SU-DHL-6 (cell line): ENCODE measurements around the gene KLHL40.

Source experiments
- H2AFZ ChIP-seq: fragments of 200-600 bp; sonication (generic); 2 replicates; pipeline ENCODE4 v1.6.1; 2014; ENCODE audit warnings: low read depth, mild to moderate bottlenecking, moderate library complexity, mixed read lengths, antibody characterized with exemption, low read length; ENCODE audit not compliant: severe bottlenecking
- H3F3A ChIP-seq: fragments of 200-600 bp; shearing (Covaris generic); 2 replicates; pipeline ENCODE4 v1.6.0; 2016; ENCODE audit warnings: antibody characterized with exemption, mild to moderate bottlenecking; ENCODE audit not compliant: insufficient read depth
- H3K27ac ChIP-seq: fragments of 200-600 bp; sonication (generic); 2 replicates; pipeline ENCODE4 v1.5.1; 2016; ENCODE audit warnings: low read depth, mild to moderate bottlenecking, low read length, moderate library complexity, mixed read lengths
- H3K27me3 ChIP-seq: fragments of 200-600 bp; sonication (generic), shearing (Covaris generic); 2 replicates; pipeline ENCODE4 v1.6.0; 2014; ENCODE audit warnings: mild to moderate bottlenecking, low read length
- H3K36me3 ChIP-seq: fragments of 200-600 bp; sonication (generic); 2 replicates; pipeline ENCODE4 v1.6.1; 2014; ENCODE audit warnings: mild to moderate bottlenecking, low read length, mixed read lengths
- H3K4me2 ChIP-seq: fragments of 300-600, 200-600 bp; shearing (Covaris generic), sonication (generic); 2 replicates; pipeline ENCODE4 v1.6.0; 2014; ENCODE audit warnings: low read length, low read depth, mild to moderate bottlenecking; ENCODE audit not compliant: poor library complexity, severe bottlenecking
- H3K4me3 ChIP-seq: fragments of 200-600 bp; sonication (generic); 2 replicates; pipeline ENCODE4 v1.5.1; 2014; ENCODE audit warnings: antibody characterized with exemption, low read length, mild to moderate bottlenecking, mixed read lengths; ENCODE audit not compliant: insufficient read depth, poor library complexity, severe bottlenecking
- H3K79me2 ChIP-seq: fragments of 200-600 bp; sonication (generic); 2 replicates; pipeline ENCODE4 v1.6.1; 2014; ENCODE audit warnings: mild to moderate bottlenecking, low read length, moderate library complexity; ENCODE audit not compliant: insufficient read depth
- H3K9ac ChIP-seq: fragments of 200-600 bp; sonication (generic); 2 replicates; pipeline ENCODE4 v1.7.0; 2014; ENCODE audit warnings: mild to moderate bottlenecking, low read length
- H3K9me2 ChIP-seq: fragments of 200-600 bp; sonication (generic); replicated peaks from 2 replicates; pipeline ENCODE4 v1.6.1; 2014; ENCODE audit warnings: low read length; ENCODE audit not compliant: insufficient read depth
- H3K9me3 ChIP-seq: fragments of 200-600 bp; sonication (generic); 2 replicates; pipeline ENCODE4 v1.6.1; 2014; ENCODE audit warnings: low read length, mixed read lengths; ENCODE audit not compliant: insufficient read depth
- H4K20me1 ChIP-seq: fragments of 200-600 bp; sonication (generic); 2 replicates; pipeline ENCODE4 v1.6.1; 2014; ENCODE audit warnings: low read depth, mild to moderate bottlenecking, antibody characterized with exemption, low read length, moderate library complexity, mixed read lengths
- EZH2phosphoT487 ChIP-seq: fragments of 200-600 bp; sonication (generic), shearing (Covaris generic); conservative IDR thresholded peaks from 2 replicates; pipeline ENCODE4 v1.6.1; 2018; ENCODE audit warnings: mild to moderate bottlenecking, antibody characterized with exemption, low read length, moderate library complexity, mixed read lengths
- TF ChIP-seq, protein P1 (sequence below): fragments of 200-600 bp; sonication (generic); IDR thresholded peaks from one replicate; pipeline ENCODE4 v1.5.1; 2017; ENCODE audit warnings: antibody characterized with exemption, mild to moderate bottlenecking, low read length, moderate library complexity; ENCODE audit not compliant: insufficient read depth, poor library complexity, severe bottlenecking

The KLHL40 gene

DNA sequence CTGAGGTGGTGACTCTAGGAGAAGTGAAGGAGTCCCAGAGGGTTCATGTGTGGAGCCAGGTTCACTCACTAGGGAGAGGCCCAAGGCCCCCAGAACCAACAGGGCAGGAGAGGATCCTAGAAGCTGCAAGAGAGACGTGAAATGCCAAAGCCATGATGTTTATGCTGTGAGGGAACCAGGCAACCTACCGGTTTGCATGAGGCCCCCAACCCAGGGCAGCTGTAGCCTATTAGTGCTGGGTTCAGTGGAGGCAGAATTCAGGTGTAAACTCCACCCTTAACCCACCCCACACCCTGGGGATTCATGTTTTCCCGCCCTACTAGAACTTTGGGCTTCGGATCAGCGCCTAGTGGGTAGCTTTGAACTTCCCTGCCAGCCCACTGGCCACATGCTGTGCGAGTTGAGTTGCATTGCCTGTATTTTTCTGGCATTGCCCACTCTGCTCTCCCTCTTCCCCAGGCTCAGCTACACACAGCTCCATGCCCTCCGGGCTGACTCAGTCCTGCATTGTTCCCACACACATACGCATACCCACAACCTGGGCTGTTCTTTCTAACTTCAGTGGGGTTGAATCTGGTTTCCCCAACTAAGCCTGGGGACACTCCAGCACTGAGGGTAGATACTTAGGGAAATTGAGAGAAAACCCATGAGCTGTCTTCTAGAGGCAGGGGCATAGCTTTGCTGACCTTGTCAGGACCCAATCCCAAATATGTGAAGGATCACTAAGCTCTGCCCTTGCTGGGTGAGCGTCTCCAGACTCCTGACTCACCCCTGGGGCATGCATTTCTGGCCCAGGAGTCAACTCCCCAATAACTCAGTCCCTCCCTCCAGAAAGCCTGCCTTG lies 33.9 kb upstream of the KLHL40 start:
- Histone ChIP-seq H3K4me3 (no peak overlapping the region), H3K9me2 (no peaks in the 10 kb centered on the region), H3K9ac (no peak overlapping the region), H3K79me2 (no peaks in the 10 kb centered on the region), H3K27me3 (no peaks in the 10 kb centered on the region), H3K9me3 (no peaks in the 10 kb centered on the region), H2AFZ (no peak overlapping the region), H3K36me3 (peaks cover 3% of the 10 kb centered on the region; the same call in 1 of the 2 replicates), H3F3A (peaks cover 6% of the 10 kb centered on the region; the same call in 1 of the 2 replicates), H4K20me1 (no peaks in the 10 kb centered on the region), H3K4me2 (no peak overlapping the region), H3K27ac (no peak overlapping the region)
- TF ChIP-seq, protein P1, sequence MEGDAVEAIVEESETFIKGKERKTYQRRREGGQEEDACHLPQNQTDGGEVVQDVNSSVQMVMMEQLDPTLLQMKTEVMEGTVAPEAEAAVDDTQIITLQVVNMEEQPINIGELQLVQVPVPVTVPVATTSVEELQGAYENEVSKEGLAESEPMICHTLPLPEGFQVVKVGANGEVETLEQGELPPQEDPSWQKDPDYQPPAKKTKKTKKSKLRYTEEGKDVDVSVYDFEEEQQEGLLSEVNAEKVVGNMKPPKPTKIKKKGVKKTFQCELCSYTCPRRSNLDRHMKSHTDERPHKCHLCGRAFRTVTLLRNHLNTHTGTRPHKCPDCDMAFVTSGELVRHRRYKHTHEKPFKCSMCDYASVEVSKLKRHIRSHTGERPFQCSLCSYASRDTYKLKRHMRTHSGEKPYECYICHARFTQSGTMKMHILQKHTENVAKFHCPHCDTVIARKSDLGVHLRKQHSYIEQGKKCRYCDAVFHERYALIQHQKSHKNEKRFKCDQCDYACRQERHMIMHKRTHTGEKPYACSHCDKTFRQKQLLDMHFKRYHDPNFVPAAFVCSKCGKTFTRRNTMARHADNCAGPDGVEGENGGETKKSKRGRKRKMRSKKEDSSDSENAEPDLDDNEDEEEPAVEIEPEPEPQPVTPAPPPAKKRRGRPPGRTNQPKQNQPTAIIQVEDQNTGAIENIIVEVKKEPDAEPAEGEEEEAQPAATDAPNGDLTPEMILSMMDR, result no peak
- no peak for TF ChIP-seq EZH2phosphoT487

DNA sequence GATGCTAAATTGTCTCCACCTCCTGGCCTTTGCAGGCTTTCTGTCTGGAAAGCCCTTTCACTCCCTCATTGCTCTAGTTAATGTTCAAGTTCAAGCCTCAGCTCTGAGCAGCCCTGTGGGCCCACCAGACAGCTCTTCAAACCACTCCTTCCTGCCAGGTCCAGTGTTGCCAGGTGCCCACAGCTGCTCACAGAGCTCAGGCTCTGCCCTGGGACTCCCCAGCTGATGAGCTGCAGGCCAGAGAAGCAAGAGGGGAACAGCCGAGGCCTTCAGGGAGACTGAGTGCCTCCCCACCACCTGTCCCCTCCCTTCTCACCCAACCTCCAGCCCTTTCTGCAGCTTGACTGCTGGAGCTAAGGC lies 33.1 kb upstream of the KLHL40 start:
- H3K4me2 ChIP-seq, result no peak overlapping the region
- H3K9me2 ChIP-seq, result no peaks in the 10 kb centered on the region
- no peaks in the 10 kb centered on the region for H3K79me2 ChIP-seq
- no peaks in the 10 kb centered on the region for H4K20me1 ChIP-seq
- H3F3A ChIP-seq, result peaks cover 6% of the 10 kb centered on the region; the same call in 1 of the 2 replicates
- H3K4me3 ChIP-seq, result no peak overlapping the region
- TF ChIP-seq EZH2phosphoT487, result no peak
- TF ChIP-seq, protein P1, result no peak
- H3K9ac ChIP-seq, result no peak overlapping the region
- H3K9me3 ChIP-seq, result no peaks in the 10 kb centered on the region
- no peaks in the 10 kb centered on the region for H3K36me3 ChIP-seq
- no peak overlapping the region for H3K27ac ChIP-seq
- H3K27me3 ChIP-seq, result no peaks in the 10 kb centered on the region
- no peak overlapping the region for H2AFZ ChIP-seq

DNA sequence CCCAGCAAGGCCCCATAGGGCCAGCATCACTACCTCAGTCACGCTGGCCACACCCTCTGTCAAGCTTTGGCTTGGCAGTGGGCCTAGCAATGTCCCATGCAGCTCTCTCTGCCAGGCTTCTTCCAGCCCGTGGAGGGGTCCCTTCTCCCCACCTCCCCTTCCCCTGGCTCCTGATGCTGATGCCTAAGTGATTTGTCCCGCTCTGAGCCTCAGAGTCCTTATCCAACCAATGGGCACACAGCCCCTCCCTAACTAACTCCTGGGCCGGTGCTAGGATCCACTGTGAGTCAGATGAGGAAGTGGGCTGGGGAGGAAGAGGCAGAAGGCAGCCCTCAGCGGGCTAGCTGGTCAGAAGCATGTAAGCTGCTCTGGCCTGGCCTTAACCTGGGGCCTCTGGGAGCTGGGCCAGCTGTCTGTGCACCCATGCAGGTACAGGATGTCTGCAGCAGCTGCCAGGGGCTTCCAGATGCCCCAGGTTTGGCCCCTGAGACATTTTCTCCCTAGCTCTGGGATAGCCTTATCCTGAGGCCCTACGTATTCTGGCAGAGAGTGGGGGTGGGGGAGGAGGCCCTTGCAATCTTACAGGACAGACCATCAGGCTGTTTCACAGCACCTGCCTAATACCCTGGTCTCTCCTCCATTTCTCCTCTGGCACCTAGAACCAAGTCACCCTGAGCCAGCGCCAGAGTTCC lies 32.6 kb upstream of the KLHL40 start:
- no peak for TF ChIP-seq EZH2phosphoT487
- TF ChIP-seq, protein P1, result no peak
- Histone ChIP-seq H3K79me2 (no peaks in the 10 kb centered on the region), H3K9ac (no peak overlapping the region), H2AFZ (no peak overlapping the region), H3K27me3 (no peaks in the 10 kb centered on the region), H3K27ac (no peak overlapping the region), H3K4me2 (no peak overlapping the region), H3K4me3 (no peak overlapping the region), H3F3A (peaks cover 6% of the 10 kb centered on the region; the same call in 1 of the 2 replicates), H3K9me2 (no peaks in the 10 kb centered on the region), H3K9me3 (no peaks in the 10 kb centered on the region), H3K36me3 (no peaks in the 10 kb centered on the region), H4K20me1 (no peaks in the 10 kb centered on the region)
